Activated CD8-positive, alpha-beta T cell treated with anti-CD3 and anti-CD28 coated beads, Interleukin-2, amount 10 ng/mL, durations not matched to agents 7 days and 5 days (primary cell): ENCODE results near the gene ASF1B. TPM values are rescaled to one million over a fixed set of nuclear protein-coding genes. Genes with fewer than 3 reads are reported as not detected.

Source experiments
- ATAC-seq: fragments of 150-1000 bp; cut with Tn5 transposase; one replicate; pipeline ENCODE4 v1.10.0; 2021; ENCODE audit warnings: moderate library complexity
- CTCF ChIA-PET: fragments of 350-600 bp; sonication (Branson Sonifier 250); formaldehyde crosslinking; loops from one replicate; lab custom pipeline; 2021; ENCODE audit warnings: antibody characterized with exemption; lab: Charles Lee
- POLR2A ChIA-PET: fragments of 350-600 bp; sonication (Branson Sonifier 250); formaldehyde crosslinking; loops from one replicate; lab custom pipeline; 2021; ENCODE audit warnings: antibody characterized with exemption; lab: Charles Lee
- DNase-seq: peaks from one replicate; pipeline ENCODE4 v3.0.0-alpha.2; 2020
- H3K27ac Mint-ChIP-seq: one replicate; pipeline ENCODE4 v1.8.0; 2021; ENCODE audit warnings: mild to moderate bottlenecking, mixed read lengths
- H3K27me3 Mint-ChIP-seq: one replicate; pipeline ENCODE4 v1.8.0; 2021; ENCODE audit warnings: low read depth, mixed read lengths
- H3K36me3 Mint-ChIP-seq: one replicate; pipeline ENCODE4 v1.8.0; 2021; ENCODE audit warnings: low read depth, mixed read lengths
- H3K4me1 Mint-ChIP-seq: one replicate; pipeline ENCODE4 v1.8.0; 2021; ENCODE audit warnings: low read depth, mixed read lengths
- H3K4me3 Mint-ChIP-seq: one replicate; pipeline ENCODE4 v1.8.0; 2021; ENCODE audit warnings: mild to moderate bottlenecking, mixed read lengths
- H3K9me3 Mint-ChIP-seq: one replicate; pipeline ENCODE4 v1.8.0; 2022; ENCODE audit warnings: mixed read lengths; ENCODE audit not compliant: insufficient read depth
- total RNA-seq, 2 experiments: library from RNA; stranded (reverse); gene quantifications; one replicate each; pipeline ENCODE4 v1.2.3, GENCODE V29; 2021

ASF1B gene
- total RNA-seq, 2 experiments from 2014 or later = 131 TPM

DNA sequence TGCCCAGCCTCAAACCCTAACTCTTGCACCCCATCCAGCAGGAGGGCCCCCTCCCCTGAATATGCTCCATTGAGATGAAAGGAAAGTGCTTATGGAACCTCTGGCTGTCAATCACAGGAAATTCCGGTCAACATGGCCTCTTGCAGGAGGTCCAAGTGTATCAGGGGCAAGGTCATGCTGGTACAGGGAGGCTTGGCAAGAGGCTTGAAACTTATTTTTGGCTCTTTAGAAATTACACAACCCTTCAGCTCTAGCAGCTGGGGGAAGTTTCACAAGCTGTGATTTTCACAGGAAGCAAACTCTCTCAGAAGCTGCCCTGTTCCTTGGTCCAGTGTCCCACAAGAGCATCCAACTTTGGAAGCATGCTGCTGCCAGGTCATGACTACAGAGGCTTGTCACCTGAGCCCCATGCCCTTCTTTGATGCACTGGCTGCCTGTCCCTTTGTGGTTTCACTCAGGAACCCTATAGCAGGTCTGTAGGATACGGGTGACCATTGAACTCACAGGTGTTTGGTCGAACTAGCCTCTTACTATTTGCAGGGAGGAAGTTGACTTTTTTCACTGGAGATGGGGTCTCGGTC lies 8.4 kb downstream of the ASF1B start:
- ChIA-PET CTCF (interaction anchor here (2.0 kb wide), 1 partner anchor 9 kb away, joined by 7 read pairs; the partner anchor contains the start of gene ASF1B), POLR2A (interaction anchor here (0.7 kb wide), 1 partner anchor 9 kb away, joined by 3 read pairs; no protein-coding TSS in a partner anchor)
- no peak overlapping the region for H3K4me3 Mint-ChIP-seq
- H3K27me3 Mint-ChIP-seq = no peaks in the 10 kb centered on the region
- no peak for ATAC-seq
- H3K36me3 Mint-ChIP-seq = peaks cover 53% of the 10 kb centered on the region
- peaks cover 19% of the 10 kb centered on the region for H3K4me1 Mint-ChIP-seq
- H3K9me3 Mint-ChIP-seq = no peaks in the 10 kb centered on the region
- H3K27ac Mint-ChIP-seq = no peak overlapping the region
- no peak for DNase-seq

DNA sequence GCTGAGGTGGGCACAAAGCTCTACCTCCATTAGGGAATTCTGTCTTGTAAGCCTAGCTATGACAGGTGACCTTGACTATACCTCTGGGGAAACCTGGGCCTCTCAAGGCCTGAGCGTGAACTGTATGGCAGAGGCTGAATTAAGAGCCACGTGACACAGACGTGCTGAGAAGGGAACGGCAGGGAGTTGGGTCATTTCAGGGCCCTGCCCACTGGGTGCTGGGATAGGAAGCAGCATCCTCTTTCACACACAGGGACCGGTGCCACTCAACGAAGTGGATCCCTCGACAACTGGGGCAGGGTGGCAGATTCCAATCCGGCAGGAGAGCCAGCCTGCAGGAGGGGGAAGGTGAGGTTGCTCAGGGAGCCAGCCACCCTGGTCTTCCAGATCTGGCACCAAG lies 9.2 kb downstream of the ASF1B start:
- POLR2A ChIA-PET = no interaction called here
- Mint-ChIP-seq H3K4me3 (no peak overlapping the region), H3K9me3 (no peaks in the 10 kb centered on the region), H3K27me3 (no peaks in the 10 kb centered on the region), H3K36me3 (peaks cover 53% of the 10 kb centered on the region), H3K4me1 (peaks cover 13% of the 10 kb centered on the region), H3K27ac (no peak overlapping the region)
- ATAC-seq (no peak), DNase-seq (no peak)
- CTCF ChIA-PET = interaction anchor here (1.4 to 2.0 kb wide), 2 partner anchors 10 kb away, joined by 3 to 7 read pairs; partner anchors contain the start of genes ASF1B and PRKACA

DNA sequence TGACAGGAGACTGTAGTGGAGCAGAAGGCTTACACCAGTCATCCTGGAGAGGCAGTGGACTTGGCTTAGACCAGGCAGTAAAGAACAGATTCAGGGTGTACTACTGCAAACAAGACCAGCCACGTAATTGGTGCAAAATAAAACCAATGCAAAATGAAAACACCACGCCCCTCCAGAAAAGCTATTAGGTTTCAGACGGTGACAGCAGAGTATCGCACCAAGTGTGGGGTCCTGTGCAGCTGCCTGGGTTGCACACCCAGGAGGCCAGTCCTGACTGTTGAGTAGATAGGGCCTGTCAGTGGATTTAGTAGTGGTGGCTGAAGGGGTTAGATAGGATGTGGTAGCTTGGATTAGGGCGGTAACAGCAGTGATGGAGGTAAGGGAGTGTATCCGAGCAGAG lies 13.5 kb downstream of the ASF1B start:
- H3K36me3 Mint-ChIP-seq = peaks cover 58% of the 10 kb centered on the region
- H3K27ac Mint-ChIP-seq = no peak overlapping the region
- DNase-seq = no peak
- ChIA-PET POLR2A (interaction anchor here (0.6 kb wide), 1 partner anchor 13 kb away, joined by 3 read pairs; no protein-coding TSS in a partner anchor), CTCF (interaction anchor here (2.3 to 4.4 kb wide), 2 partner anchors 8 to 14 kb away, joined by 12 to 25 read pairs; partner anchors contain the start of gene ASF1B)
- ATAC-seq = no peak
- H3K4me3 Mint-ChIP-seq = no peak overlapping the region
- H3K27me3 Mint-ChIP-seq = no peaks in the 10 kb centered on the region
- no peaks in the 10 kb centered on the region for H3K9me3 Mint-ChIP-seq
- H3K4me1 Mint-ChIP-seq = peaks cover 18% of the 10 kb centered on the region

DNA sequence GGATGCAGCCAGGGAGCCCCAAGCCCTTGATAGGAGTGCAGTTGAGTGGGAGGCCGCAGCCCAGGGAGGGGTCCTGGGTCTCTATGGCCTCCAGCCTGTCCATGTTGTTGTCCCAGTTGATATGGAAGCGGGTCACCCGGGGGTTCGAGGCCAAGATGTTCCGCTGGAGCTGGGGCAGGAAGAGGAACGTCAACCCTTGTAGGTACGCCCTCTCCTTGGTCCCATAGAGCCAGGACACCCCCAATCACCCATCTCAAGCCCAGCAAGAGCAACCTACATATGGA lies 15.9 kb downstream of the ASF1B start:
- ATAC-seq (no peak), DNase-seq (no peak)
- peaks cover 28% of the 10 kb centered on the region for H3K4me1 Mint-ChIP-seq
- H3K4me3 Mint-ChIP-seq = no peak overlapping the region
- no peaks in the 10 kb centered on the region for H3K27me3 Mint-ChIP-seq
- peaks cover 41% of the 10 kb centered on the region for H3K36me3 Mint-ChIP-seq
- ChIA-PET POLR2A (interaction anchor here (0.6 kb wide), 1 partner anchor 1148 kb away, joined by 4 read pairs; no protein-coding TSS in a partner anchor), CTCF (interaction anchor here (1.1 kb wide), 1 partner anchor 16 kb away, joined by 5 read pairs; the partner anchor contains the start of gene ASF1B)
- H3K9me3 Mint-ChIP-seq = no peaks in the 10 kb centered on the region
- H3K27ac Mint-ChIP-seq = no peak overlapping the region

DNA sequence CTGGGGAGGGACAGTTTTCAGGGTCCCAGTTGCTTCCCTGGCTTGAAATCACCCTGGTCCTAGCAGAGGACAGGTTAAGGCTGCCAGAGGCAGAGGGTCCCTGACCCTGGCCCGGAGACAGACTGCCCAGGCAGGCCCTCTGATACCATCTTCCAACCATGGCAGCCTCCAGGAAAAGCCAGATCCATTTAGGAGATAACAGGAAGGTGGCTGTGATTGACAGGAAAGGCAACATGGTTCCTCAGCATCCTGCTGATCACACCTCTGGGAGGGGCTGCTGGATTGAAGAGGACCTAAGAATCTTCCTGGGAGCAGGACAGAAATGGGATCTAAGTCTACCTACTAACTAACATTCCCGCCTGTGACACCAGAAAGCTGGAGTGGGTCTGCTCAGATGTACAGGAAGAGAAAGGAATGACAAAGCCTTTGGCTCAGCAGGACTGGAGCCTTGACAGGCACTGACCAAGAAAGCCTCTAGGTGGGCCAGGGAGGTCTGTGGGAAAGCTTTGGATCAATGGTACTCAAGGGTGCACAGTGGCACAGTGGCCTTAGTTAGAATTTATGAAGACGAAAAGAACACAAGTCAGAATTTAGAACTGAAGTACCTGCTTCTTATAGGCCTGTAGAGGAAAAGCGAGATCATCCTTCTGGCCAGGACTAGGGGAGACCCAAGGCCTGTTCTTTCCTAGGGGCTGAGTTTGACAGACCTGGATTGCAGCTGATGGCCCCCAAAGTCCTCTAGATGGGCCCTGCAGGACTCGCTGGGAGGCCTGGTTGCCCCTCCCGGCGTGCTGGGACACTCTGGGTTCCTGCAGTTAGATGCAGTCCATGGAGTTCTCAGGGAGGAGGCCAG lies 16.5 kb downstream of the ASF1B start:
- POLR2A ChIA-PET = no interaction called here
- Mint-ChIP-seq H3K9me3 (no peaks in the 10 kb centered on the region), H3K4me1 (peaks cover 34% of the 10 kb centered on the region), H3K27ac (no peak overlapping the region), H3K36me3 (peaks cover 35% of the 10 kb centered on the region), H3K4me3 (no peak overlapping the region), H3K27me3 (no peaks in the 10 kb centered on the region)
- CTCF ChIA-PET = interaction anchor here (6.2 kb wide), 1 partner anchor 17 kb away, joined by 45 read pairs; the partner anchor contains the start of gene ASF1B
- DNase-seq (no peak), ATAC-seq (no peak)

DNA sequence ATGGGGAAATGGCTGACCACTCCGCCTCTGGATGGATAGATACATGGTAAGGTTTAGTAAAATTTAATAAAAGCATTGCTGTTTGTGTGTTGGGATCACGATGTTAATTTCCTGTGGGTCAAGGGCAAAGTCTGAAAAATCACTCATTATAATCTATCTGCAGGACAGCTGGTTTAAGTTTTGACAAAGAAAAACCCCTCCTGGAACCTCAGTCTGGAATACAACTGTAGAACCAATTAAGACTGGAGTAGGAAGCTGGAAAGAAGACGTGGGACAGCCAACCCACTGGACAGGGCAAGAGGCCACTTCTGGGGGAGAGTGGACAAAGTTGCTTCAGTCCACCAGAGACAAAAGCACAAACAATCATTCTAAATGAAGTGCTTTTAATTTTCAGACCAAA lies 17.2 kb downstream of the ASF1B start:
- CTCF ChIA-PET = interaction anchor here (6.2 kb wide), 1 partner anchor 17 kb away, joined by 45 read pairs; the partner anchor contains the start of gene ASF1B
- no peaks in the 10 kb centered on the region for H3K9me3 Mint-ChIP-seq
- peaks cover 38% of the 10 kb centered on the region for H3K4me1 Mint-ChIP-seq
- no peaks in the 10 kb centered on the region for H3K27me3 Mint-ChIP-seq
- H3K27ac Mint-ChIP-seq = peak overlapping the region; percentile 72
- ATAC-seq (no peak), DNase-seq (no peak)
- H3K4me3 Mint-ChIP-seq = peak overlapping the region; percentile 78
- POLR2A ChIA-PET = interaction anchor here (0.7 to 1.5 kb wide), 2 partner anchors 11 to 16 kb away, joined by 3 to 4 read pairs; no protein-coding TSS in a partner anchor
- peaks cover 28% of the 10 kb centered on the region for H3K36me3 Mint-ChIP-seq

DNA sequence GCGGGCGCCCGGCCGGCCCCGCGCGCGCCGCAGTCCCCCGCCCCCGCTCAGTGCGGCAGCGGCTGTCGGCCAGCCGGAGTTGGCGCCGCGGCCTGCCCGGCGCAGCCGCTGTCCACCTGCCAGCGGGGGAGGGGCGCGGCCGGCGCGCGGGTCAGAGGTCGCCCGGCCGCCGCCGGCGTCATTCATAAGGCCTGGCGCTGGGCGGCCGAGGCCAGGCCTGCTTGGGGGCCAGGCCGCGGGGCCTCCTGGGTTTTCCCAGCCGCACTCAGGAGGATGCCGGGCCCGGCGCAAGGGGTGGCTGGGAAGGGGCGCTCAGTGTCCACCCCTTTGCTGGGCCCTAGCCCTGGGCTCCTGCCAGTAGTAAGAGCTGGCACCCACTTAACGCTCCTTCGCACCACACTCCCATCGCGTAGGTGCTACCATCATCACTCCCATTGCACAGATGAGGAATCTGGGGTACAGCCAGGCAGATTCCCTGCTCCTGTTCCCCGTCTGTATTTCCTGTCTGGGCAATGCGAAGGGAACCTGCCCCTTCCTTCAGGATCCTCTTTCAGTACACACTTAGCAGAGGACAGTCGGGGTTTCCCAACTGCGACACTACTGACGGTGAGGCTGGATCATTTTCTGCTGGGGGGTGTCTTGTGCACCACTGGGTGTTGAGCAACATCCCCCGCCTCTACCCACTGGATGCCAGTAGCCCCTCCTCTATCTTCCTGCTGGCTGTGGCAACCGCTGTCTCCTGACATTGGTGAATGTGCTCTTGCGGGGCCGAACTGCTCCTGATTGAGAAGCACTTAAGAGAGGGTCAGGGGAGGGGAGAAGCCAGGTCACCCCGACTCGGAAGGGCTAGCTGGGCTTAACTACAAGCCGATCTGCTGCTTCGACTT lies 18.0 kb downstream of the ASF1B start:
- ChIA-PET CTCF (interaction anchor here (0.8 to 6.2 kb wide), 5 partner anchors 13 to 65 kb away, joined by 3 to 45 read pairs (median 3); partner anchors contain the start of gene ASF1B), POLR2A (interaction anchor here (0.7 to 1.5 kb wide), 3 partner anchors 12 to 18 kb away, joined by 3 to 5 read pairs (median 4); partner anchors contain the start of gene ASF1B)
- ATAC-seq (no peak), DNase-seq (peak; percentile 35)
- Mint-ChIP-seq H3K4me1 (peaks cover 45% of the 10 kb centered on the region), H3K9me3 (no peaks in the 10 kb centered on the region), H3K36me3 (peaks cover 28% of the 10 kb centered on the region), H3K27me3 (no peaks in the 10 kb centered on the region), H3K4me3 (peak overlapping the region; percentile 78), H3K27ac (peak overlapping the region; percentile 72)

DNA sequence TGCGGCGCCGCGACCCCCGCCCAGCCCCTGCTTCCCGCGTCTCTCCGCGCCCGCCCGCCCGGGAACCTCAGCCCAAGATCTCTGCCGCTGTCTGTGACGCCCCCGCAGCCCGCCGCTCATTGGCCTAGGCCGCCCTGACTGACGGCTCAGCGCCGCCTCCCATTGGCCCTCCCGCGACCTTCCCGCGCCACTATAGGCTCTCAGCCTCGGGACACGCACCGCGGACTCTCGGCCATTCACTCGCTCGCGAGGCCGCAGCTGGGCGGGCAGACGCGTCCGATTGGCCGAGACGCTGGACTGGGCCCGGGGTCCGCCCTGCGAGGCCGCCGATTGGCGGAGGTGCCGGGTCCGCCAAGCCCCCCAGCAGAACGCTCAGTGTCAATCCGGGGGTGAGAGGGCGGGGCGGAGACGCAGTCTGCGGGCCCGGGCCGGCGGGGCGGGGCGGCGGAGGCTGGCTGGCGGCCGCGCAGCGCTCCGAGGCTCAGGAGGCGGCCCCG lies 18.7 kb downstream of the ASF1B start, which contains the start of gene PRKACA:
TSS of gene PRKACA (minus strand) at position 95 of the 497 bp plus-strand sequence. CDS start 215 bp downstream, outside the sequence.
- POLR2A ChIA-PET = interaction anchor here (0.7 to 1.5 kb wide), 3 partner anchors 13 to 965 kb away, joined by 3 to 5 read pairs (median 4); partner anchors contain the start of gene ASF1B
- H3K4me3 Mint-ChIP-seq = peak within 1 kb of the TSS; percentile 89
- peak within 1 kb of the TSS; percentile 76 for H3K27ac Mint-ChIP-seq
- peak; percentile 98 for ATAC-seq
- peak; percentile 99 for DNase-seq
- H3K4me1 Mint-ChIP-seq = peaks cover 52% of the 10 kb centered on the region
- no peaks in the 10 kb centered on the region for H3K27me3 Mint-ChIP-seq
- H3K9me3 Mint-ChIP-seq = no peaks in the 10 kb centered on the region
- H3K36me3 Mint-ChIP-seq = peaks cover 24% of the 10 kb centered on the region
- CTCF ChIA-PET = interaction anchor here (0.7 to 6.2 kb wide), 7 partner anchors 9 to 66 kb away, joined by 3 to 45 read pairs (median 3); partner anchors contain the start of gene ASF1B

DNA sequence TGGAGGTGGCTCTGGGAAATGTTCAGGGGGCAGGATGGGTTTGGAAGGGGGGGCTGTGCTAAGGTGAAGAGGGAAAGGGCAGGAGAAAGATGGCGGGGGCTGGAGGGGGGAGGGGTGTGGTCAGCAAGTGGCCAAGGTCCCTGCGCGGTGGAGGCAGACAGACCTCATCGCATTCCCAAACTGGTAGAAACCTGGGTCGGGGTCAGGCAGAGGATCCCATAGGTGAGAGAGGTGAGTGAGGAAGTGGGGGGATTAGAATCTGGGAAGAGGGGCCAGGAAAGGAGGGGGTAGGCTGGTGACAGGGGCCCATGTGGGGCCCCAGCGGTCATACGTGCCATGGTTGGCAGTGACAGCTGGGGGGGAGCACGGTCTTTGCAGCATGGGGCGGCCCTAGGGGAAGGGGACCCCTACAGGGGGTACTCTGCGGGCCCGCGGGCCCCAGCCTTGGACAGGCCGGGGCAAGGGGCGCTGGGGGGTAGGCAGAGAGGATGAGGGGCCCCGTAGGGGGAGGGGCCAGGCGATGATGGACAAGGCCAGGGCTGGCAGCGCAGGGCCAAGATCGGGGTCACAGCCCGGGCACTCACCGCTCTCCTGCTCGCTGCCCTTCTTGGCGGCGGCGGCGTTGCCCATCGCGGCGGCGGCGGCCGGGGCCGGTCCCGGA lies 19.3 kb downstream of the ASF1B start:
- peaks cover 20% of the 10 kb centered on the region for H3K36me3 Mint-ChIP-seq
- POLR2A ChIA-PET = interaction anchor here (0.7 to 1.2 kb wide), 2 partner anchors 20 to 964 kb away, joined by 3 to 5 read pairs; partner anchors contain the start of gene ASF1B
- ATAC-seq = peak; percentile 9
- H3K4me3 Mint-ChIP-seq = peak overlapping the region; percentile 89
- peaks cover 58% of the 10 kb centered on the region for H3K4me1 Mint-ChIP-seq
- CTCF ChIA-PET = interaction anchor here (0.7 to 6.2 kb wide), 9 partner anchors 9 to 66 kb away, joined by 3 to 45 read pairs (median 3); partner anchors contain the start of gene ASF1B
- DNase-seq = no peak
- no peaks in the 10 kb centered on the region for H3K9me3 Mint-ChIP-seq
- H3K27me3 Mint-ChIP-seq = no peaks in the 10 kb centered on the region
- peak overlapping the region; percentile 76 for H3K27ac Mint-ChIP-seq

DNA sequence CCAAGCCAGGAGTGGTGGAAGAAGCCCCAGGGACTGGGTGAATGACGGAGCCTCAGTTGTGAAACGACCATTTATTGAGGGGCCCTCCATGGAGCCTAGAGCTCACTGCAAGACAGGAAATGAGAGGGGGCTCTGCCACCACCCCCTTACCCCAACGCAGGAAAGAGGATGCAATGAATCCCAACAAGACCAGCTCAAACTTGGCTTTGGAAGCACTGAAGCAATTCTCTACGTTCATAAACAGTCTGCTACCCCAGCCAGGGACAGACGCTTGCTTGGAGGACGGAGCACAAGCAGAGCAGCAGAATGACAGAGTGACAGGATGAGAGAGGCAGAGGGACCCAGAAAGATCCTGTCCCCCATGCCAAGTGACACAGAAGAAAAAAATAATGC lies 19.9 kb downstream of the ASF1B start:
- DNase-seq (no peak), ATAC-seq (no peak)
- H3K4me3 Mint-ChIP-seq = peak overlapping the region; percentile 89
- H3K36me3 Mint-ChIP-seq = peaks cover 18% of the 10 kb centered on the region
- ChIA-PET POLR2A (interaction anchor here (1.9 kb wide), 1 partner anchor 20 kb away, joined by 9 read pairs; the partner anchor contains the start of gene ASF1B), CTCF (interaction anchor here (0.9 to 6.2 kb wide), 9 partner anchors 14 to 239 kb away, joined by 3 to 45 read pairs (median 10); partner anchors contain the start of genes ASF1B and MISP3)
- H3K27ac Mint-ChIP-seq = peak overlapping the region; percentile 76
- H3K27me3 Mint-ChIP-seq = no peaks in the 10 kb centered on the region
- peaks cover 64% of the 10 kb centered on the region for H3K4me1 Mint-ChIP-seq
- no peaks in the 10 kb centered on the region for H3K9me3 Mint-ChIP-seq
